GM18858 (cell line): ENCODE measurements around the gene RNPEP.
"Not testable (repeated sequence)": the region's sequence is repeated elsewhere in the genome, so short reads cannot be mapped to it uniquely, and the experiment has no call there.

Experiments used
- ATAC-seq: cut with Tn5 transposase; IDR thresholded peaks from one replicate; pipeline ENCODE4 v1.9.1; 2021; ENCODE audit not compliant: unreplicated experiment

Gene RNPEP

GRCh38 chr1:202009326-202010179, 27.1 kb downstream of the RNPEP start:
- no peak for ATAC-seq

GRCh38 chr1:202010180-202011015, 27.9 kb downstream of the RNPEP start, which contains the start of gene ELF3:
TSS of gene ELF3 (plus strand) at chr1:202010587. CDS start at chr1:202011137, 550 bp downstream.
- ATAC-seq = no peak

GRCh38 chr1:202011994-202012393, 29.5 kb downstream of the RNPEP start:
- ATAC-seq = no peak

GRCh38 chr1:202012544-202013478, 30.4 kb downstream of the RNPEP start:
- no peak for ATAC-seq

- ATAC-seq = no peak
Observed at GRCh38 chr1:202013603-202014002, 31.2 kb downstream of the RNPEP start.

GRCh38 chr1:202014060-202014459, 31.6 kb downstream of the RNPEP start:
- no peak for ATAC-seq

- ATAC-seq = no peak
Observed at GRCh38 chr1:202014915-202015661, 32.6 kb downstream of the RNPEP start.

GRCh38 chr1:202015662-202015937, 33.2 kb downstream of the RNPEP start:
- no peak for ATAC-seq

GRCh38 chr1:202016022-202016810, 33.8 kb downstream of the RNPEP start:
- no peak for ATAC-seq

GRCh38 chr1:202016811-202017748, 34.6 kb downstream of the RNPEP start:
- no peak for ATAC-seq

- no peak for ATAC-seq
Observed at GRCh38 chr1:202017749-202018467, 35.5 kb downstream of the RNPEP start.

GRCh38 chr1:202018468-202019234, 36.2 kb downstream of the RNPEP start:
- ATAC-seq = no peak

- ATAC-seq = not testable (repeated sequence)
Observed at GRCh38 chr1:202019235-202019558, 36.7 kb downstream of the RNPEP start.

- no peak for ATAC-seq
Observed at GRCh38 chr1:202023001-202023433, 40.6 kb downstream of the RNPEP start.

GRCh38 chr1:202029171-202029665, 46.8 kb downstream of the RNPEP start:
- ATAC-seq = no peak

GRCh38 chr1:202029727-202030126, 47.3 kb downstream of the RNPEP start:
- no peak for ATAC-seq

- no peak for ATAC-seq
Observed at GRCh38 chr1:202031796-202032195, 49.3 kb downstream of the RNPEP start.
